HG02678 (cell line): ENCODE data around the gene UBE2C.
"Not testable (repeated sequence)": the region's sequence is repeated elsewhere in the genome, so short reads cannot be mapped to it uniquely, and the experiment has no call there.

Experiments used
- ATAC-seq: cut with Tn5 transposase; IDR thresholded peaks from one replicate; pipeline ENCODE4 v1.9.1; 2021; ENCODE audit warnings: mild to moderate bottlenecking, moderate library complexity; ENCODE audit not compliant: unreplicated experiment

Gene UBE2C

DNA sequence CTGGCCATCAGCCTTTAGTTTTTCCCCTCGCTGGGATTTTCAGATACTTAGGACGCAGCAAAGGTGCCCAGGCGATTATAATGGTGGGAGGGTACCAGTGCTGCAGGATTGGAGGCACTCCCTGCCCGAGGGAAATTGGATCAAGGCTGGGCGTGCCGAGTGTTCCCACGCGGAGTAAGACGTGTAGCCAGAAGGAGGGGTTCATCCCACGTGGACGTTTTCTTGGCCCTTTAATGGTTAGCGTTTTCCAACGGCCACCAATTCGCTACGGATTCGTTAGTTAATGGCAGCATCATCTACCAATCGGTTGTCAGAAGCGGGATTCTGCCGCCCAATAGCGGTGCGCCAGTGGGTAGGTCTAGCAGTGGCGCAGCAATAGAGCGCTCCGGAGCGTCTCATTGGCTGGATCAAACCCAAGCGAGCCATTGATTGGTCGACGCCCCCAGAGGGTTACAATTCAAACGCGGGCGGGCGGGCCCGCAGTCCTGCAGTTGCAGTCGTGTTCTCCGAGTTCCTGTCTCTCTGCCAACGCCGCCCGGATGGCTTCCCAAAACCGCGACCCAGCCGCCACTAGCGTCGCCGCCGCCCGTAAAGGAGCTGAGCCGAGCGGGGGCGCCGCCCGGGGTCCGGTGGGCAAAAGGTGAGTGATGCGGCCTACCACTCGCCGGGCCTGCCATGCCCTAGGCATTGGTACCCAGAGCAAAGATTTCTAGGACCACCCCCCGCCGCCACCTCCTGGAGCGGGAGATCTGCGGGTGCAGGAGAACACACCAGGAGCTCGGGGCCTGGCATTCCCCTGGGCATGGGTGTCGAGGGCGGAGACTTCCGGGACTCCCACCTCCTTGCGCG, at the start of gene UBE2C:
Gene UBE2C, plus strand, starts transcription at position 488 of the 849 bp plus-strand sequence. Its CDS starts 52 bp downstream, at position 540.
- ATAC-seq, result peak; percentile 99

DNA sequence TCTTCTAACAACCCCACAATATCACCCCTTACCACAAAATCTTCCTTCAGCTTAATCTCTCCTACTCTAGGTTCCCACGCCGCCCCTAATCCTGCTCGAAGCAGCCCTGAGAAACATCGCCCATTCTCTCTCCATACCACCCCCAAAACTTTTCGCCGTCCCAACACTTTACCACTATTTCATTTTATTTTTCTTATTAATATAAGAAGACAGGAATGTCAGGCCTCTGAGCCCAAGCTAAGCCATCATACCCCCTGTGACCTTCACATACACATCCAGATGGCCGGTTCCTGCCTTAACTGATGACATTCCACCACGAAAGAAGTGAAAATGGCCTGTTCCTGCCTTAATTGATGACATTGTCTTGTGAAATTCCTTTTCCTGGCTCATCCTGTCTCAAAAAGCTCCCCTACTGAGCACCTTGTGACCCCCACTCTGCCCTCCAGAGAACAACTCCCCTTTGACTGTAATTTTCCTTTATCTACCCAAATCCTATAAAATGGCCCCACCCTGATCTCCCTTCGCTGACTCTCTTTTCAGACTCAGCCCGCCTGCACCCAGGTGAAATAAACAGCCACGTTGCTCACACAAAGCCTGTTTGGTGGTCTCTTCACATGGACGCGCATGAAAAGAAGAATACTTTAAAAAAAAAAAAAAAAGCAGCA, 47.7 kb upstream of the UBE2C start:
- ATAC-seq, result not testable (repeated sequence)

DNA sequence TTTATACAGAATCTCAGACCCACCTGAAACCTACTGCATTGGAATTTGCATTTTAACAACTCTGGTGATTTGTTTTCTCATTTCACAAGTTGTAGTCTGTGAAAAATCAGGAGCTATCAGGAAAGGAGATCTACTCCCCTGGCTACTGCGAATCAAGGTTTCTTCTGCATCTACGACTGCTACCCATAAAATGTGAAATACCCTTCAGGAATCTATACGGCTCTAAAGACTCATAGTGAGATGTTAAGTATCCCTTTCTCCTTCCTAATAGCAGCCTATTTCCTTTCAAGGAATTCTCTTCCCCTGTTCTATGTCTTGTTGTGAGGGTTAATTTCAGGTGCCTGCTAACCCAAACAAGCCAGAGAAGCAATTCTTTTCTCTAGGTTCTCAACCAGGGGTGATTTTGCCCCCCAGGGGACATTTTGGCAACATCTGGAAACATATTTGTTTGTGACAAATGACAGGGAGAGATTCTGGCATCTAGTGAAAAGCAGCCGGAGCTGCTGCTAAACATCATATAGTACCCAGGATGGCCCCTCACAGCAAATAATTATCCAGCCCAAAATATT, 47.1 kb upstream of the UBE2C start:
- ATAC-seq, result no peak

DNA sequence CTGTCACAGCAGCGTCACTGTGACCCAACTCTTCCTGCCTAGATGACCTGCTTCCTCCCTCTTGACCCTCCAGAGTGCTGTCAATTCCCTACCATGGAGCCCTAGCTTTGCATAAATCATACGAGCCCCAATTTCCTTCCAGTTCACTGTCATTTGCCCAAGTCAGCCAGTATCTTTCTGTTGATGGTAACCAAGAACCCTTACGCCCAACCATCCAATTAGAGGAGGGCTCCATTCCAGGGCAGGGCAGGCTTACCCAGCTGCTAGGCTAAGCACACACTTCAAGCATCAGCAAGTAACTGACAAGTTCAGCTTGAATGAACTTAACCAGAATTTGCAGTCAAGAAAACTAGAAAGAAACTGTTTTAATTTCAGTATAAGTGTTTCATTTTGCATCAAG, 46.5 kb upstream of the UBE2C start:
- ATAC-seq, result no peak

DNA sequence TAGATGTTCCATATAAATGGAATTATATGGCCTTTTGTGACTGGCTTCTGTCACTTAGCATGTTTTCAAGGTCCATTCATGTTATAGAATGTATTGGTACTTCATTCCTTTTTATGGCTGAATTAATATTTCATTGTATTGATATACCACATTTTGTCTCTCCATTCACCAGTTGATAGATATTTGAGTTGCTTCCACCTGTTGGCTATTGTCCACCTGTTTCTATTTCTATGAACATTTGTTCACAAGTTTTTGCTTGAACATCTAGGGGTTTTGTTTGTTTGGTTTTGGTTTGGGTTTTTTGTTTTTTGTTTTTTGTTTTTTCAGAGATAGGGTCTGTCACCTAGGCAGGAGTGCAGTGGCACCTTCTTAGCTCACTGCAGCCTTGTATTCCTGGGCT, 44.0 kb upstream of the UBE2C start:
- ATAC-seq, result no peak

DNA sequence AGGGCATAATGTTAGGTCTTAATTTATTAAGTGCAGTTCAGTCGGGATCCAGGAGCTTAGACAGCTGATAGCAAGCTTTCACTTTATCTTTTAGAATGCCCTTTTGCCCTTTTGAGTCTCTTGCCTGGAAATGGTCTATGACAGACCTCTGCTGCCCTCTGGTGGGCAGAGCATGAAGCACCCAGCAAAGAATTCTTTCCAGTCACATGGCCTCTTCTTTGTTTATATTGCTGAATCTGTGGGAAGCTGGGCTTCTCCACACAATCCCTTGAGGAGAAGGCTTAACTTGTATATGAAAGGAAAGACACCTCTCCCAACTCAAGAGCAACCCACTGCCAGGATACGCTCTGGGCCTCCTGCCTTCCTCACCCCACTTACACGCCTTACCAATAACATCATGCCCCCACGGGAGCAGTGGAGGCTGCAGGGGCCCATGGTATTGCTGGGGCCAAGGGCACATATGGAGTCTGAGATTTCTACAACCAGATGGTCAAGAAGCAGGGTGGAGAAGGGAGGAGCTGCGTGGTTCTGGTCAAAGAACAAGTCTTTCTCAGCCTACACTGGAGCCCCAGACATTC, 41.2 kb upstream of the UBE2C start:
- no peak for ATAC-seq

DNA sequence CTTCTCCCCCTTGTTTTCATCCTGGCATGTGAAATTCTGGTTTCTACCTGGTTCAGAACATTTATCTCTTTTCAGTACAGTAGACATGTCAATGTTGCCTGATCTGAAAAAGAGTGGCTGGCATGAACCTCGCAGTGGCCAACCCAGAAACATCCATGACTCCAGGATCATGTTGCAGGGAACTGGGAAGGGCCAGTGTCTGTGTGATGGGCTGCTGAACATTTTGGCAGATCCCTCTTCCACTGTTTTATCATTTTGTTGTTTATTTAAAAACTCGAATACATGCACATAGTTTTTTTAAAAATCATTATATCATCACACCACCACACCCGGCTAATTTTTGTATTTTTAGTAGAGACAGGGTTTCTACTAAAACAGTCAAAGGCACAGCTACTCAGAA, 39.8 kb upstream of the UBE2C start:
- ATAC-seq, result no peak

DNA sequence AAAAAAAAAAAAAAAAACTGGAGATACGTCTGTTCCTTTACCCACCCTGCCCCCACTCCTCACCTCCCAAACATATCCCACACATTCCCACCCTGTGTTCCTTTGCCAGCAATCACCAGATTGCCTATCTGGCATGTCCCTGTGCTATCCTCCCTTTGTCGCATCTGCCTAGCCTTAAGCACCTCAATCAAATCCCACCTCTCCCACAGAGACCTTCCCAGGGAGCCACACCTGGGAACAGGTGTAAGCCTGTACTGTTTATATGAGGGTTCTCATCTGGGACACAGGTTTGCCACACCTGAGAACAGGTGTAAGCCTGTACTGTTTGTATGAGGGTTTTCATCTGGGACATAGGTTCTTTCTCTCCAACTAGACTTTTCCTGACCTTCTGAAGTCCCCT, 37.5 kb upstream of the UBE2C start:
- ATAC-seq, result no peak

DNA sequence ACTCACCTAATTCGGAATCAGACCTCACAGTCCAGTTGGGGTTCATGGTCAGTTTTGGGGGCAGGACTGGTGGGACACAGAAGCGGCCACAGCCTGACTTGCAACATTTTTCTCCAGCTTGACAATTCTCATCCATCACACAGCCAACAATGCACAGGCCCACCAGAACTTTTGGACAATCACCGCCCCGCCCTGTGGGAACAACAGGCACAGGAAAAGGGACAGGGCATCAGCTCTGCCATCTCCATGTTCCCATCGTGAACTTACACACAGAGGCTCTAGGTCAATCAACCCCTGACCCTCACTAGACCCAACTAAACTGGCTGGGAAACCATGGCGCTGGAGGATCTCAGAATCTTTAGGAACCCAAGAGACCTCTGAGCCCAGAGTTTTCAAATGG, 37.0 kb upstream of the UBE2C start:
- no peak for ATAC-seq

DNA sequence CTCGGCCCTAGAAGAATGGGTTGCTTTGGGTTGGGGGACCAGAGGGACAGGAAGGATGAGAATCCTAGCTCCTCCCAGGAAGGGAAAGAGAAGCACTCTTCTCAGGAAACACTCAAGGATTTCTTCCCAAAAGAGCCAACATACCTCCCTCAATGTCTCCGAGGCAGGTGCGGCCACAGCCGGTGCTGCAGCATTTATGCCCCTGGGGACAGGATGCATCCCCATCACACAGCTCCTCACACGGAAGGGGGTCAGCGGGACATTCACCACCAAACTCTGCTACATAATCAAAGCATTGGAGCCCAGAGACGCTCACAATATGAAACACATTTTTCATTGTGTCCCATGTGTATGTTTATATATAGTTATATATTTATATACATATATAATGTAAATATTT, 35.5 kb upstream of the UBE2C start:
- no peak for ATAC-seq

DNA sequence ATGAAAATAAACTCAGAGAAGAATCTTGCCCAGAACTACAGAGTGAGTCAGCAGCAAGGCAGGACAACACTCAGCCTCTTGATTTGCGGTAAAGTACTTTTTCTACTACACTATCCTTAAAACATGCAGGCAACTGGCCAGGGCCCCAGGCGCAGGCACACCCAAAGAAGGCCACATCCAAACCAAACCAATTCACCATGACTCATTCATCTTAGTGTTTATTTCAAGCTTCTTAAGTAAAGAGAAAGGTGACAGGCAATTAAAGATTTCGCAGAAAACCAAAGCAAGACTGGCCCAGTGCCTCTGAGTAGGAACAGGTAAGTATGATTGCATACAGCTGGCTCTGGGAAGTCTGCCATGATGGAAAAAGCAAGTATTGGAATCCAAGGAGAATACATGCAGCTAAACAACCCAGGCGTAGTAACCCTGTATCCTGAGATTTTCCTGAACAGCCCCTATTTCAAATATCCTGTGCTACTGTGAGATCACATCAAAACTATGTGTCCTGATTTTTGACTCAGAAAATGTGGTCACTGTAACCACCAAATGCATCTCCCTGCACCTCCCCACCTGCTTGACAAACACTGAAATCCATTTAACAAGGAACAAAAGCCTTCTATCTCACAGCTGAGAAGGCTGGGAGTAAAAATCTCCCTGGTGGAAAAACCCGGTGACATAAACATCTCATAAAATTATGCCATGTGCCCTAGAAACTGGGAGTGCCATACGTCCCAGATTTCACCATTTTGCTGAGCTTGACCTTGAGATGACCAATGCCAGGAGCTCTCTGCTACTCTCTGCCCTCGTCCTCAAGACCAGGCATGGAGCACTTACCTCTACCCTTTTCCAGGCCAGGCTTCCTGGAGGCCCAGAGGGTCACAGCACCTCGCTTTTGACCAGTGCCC, 33.2 kb upstream of the UBE2C start:
- no peak for ATAC-seq

DNA sequence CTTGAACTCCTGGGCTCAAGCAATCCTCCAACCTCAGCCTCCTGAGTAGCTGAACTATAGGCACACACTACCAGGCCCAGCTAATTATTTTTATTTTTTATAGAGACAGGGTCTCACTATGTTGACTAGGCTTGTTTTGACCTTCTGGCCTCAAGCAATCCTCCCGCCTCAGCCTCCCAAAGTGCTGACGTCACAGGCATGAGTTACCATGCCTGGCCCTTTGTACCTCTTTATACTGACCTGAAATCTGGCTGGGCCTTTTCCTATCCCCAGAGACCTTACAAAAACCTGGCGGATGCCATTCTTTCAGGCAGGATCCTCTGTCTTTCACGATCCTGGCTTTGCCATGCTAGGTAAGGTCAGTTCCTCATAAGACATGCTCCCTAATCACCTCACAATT, 32.3 kb upstream of the UBE2C start:
- ATAC-seq, result no peak

DNA sequence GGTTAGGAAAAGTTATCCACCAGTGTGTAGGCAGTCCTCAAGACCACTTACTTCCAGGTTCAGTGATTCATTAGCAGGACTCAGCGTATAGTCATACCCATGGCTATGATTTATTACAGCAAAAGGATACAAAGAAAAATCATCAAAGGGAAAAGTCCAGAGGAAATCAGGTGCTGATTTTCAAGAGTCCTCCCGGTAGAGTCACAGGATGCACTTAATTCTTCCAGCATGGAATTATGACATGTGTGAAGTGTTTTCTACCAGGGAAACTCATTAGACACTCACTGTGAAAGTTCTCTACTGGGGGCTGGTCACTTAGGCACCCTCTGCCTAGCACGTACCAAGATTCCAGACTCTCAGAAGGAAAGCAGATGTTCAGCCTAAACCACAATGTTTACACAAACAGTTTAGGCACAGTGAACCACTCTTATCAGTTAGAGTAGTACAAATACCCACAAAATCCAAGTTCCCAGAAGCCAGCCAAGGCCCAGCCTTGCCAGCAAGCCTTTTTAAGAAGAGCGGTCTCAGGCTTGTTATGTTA, 31.0 kb upstream of the UBE2C start:
- no peak for ATAC-seq

DNA sequence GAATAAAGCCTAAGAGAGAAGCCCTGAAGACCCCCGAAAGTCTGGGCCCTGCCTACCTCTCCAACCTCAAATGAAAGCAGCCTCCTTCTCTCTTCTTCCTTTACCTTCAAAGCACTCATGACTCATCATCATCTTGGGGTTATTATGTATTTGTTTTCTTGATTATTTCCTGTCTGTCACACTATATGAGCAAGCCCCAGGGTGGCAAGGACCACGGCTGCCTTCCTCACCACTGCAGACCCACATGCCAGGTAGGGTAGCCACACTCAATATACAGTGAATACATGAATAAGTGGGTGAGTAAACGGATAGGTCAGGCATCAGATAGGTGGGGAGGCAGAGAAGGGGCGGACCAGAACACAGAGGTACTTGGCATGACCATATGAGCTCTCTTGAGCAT, 29.6 kb upstream of the UBE2C start:
- no peak for ATAC-seq

DNA sequence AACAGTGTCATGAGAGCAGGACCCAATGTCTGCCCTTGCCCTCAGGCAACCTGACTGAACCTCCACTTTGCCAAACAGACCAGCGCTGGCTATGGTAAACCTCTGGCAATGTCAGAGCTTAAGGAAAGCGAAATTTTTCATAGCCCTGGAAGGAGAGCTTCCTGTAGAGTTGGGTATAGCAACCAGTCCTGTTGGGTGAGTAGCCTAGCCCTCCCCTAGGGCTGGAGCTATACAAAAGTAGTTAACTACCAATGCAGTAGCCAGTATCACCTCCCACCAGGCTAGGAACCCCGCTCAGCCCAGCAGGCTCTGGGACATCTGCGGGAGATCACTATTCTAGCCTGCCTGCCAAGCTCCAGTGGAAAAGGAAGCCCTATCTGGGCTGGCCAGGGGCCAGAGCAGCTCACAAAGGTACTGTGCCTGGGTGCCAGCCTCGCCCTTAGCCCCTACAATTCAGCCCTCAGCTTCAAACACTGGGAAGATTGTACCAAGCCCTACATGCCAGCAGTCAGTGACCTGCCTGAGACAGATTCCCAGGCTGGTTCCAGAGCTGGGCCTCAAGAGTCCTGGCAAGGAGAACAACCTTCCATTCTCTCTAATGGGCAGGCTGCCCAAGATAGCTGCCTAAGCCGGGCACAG, 28.7 kb upstream of the UBE2C start:
- ATAC-seq, result no peak

DNA sequence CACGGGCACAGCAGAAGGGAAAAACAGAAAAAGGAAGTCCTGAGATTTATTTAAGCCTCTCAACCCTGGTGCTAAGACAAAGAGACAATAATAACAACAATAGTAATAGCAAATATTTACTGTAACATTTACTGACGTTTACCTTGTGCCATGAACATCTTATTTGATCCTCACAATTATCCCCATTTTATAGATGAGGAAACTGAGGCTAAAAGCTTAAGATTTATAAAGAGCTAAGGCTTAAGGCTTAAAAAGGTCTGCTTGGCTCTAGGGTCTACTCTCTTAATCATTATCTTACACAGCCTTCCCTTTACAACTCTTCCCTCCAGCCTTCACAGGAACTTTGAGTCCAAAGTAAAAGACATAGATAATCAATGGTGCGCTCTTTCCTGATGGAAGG, 24.1 kb upstream of the UBE2C start:
- ATAC-seq, result no peak

DNA sequence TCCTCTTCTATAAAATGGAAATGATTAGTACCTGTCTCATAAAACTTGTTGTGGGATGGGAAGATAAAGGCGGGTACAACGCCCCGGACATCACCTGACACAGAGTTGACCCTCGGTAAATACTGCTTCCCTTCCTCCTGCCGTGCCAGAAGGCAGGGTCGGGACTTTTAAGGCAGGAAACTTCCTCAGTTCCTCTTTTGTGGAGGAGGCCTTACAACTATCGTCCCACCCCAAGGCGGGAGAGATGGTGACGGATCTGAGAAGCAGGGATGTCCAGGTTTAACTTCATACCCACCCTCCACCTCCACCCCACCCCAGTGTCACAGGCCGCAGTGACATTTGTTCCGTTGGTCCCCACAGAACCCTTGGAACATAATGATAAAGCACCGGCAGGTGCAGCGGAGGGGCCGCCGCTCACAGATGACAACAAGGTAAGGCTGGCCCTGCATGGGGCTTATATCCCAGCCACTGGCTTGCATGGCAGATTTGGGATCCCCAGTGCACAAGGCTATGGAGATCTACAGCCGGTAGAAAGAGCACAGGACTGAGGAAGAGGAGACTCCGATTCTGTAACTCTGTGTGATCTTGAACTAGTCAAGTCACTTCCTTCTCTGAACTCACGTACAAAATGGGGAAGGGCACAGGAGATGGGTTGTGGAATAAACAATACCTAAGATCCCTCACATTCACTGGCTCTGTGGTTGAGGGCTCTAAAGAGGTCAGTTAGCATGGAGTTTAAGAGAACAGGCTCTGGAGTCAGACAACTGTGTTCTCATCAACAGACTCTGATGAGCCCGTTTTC, 19.9 kb upstream of the UBE2C start:
- peak; percentile 18 for ATAC-seq

DNA sequence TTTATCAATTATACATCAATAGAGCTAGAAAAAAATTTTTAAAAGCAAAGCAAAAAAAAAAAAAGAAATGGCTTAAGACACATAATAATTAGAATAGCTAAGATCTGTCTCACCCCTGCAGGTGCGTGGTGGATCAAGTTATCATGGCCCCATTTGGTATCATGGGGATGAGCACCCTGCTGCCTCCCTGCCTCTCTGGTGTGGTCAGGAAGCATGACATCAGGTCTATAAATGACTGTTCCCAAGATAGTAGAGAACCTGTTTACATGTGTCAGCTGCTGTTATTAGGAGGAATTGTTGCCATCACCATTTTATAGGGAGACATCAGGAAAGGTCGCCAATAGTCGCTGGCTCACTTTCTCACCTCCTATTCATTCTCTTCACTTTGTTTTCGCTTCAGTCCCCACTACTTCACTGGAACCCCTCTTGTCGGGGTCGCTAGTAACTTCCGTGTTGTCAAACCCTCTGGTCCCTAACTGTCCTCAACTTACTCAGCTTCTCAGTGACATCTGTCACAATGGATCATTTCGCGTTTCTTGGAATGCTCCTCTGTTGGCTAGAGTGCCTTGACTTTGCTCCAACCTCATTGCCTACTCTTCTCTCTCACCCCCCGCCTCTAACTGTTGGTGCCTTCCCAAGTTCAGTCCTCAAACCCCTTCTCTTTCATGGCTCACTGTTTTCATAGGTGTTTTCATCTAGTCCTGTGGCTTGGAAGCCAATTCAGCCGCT, 15.9 kb upstream of the UBE2C start:
- ATAC-seq, result no peak
